ENCODE measurements around the gene LDLR.

Gene LDLR

GRCh38 chr19:11061952-11062351 is 27.3 kb upstream of the LDLR start:
- H2AFZ ChIP-seq (ENCODE audit: low read length): no peak overlapping the region
- no peak for TF ChIP-seq CTCF (conservative IDR thresholded peaks at IDR 0.05; ENCODE audit: low read length)
- no peak for TF ChIP-seq EZH2phosphoT487 (IDR thresholded peaks at IDR 0.05; ENCODE audit: borderline replicate concordance)
- H3K4me1 ChIP-seq (ENCODE audit: insufficient read depth, low read length, poor library complexity, severe bottlenecking): no peaks in the 10 kb centered on the region
- H4K20me1 ChIP-seq (ENCODE audit: insufficient read depth, low read length, poor library complexity, severe bottlenecking): no peaks in the 10 kb centered on the region
- no peaks in the 10 kb centered on the region for H3K27me3 ChIP-seq (ENCODE audit: insufficient read depth, low read length, poor library complexity, severe bottlenecking)
- H3K9me2 ChIP-seq (replicated peaks; ENCODE audit: low read depth, low read length): no peaks in the 10 kb centered on the region
- H3K36me3 ChIP-seq (ENCODE audit: insufficient read depth, low read length): peaks cover 28% of the 10 kb centered on the region; the same call in 1 of the 2 replicates
- no peaks in the 10 kb centered on the region for H3F3A ChIP-seq (ENCODE audit: low read depth)
- H3K4me2 ChIP-seq (ENCODE audit: low read depth, low read length, poor library complexity, severe bottlenecking): no peak overlapping the region
- no peaks in the 10 kb centered on the region for H3K79me2 ChIP-seq (ENCODE audit: insufficient read depth, low read length)
- no peak overlapping the region for H3K4me3 ChIP-seq (ENCODE audit: low read length, poor library complexity, severe bottlenecking)
- H3K9ac ChIP-seq (ENCODE audit: low read depth, low read length, poor library complexity, severe bottlenecking): no peak overlapping the region
- no peaks in the 10 kb centered on the region for H3K9me3 ChIP-seq (ENCODE audit: insufficient read depth, low read depth, low read length)

- H3K4me3 ChIP-seq (ENCODE audit: low read length, poor library complexity, severe bottlenecking): no peak overlapping the region
- peaks cover 23% of the 10 kb centered on the region; the same call in 1 of the 2 replicates for H3K36me3 ChIP-seq (ENCODE audit: insufficient read depth, low read length)
- TF ChIP-seq CTCF (conservative IDR thresholded peaks at IDR 0.05; ENCODE audit: low read length) (no peak), EZH2phosphoT487 (IDR thresholded peaks at IDR 0.05; ENCODE audit: borderline replicate concordance) (no peak)
Observed at GRCh38 chr19:11063434-11063833, 25.8 kb upstream of the LDLR start.

GRCh38 chr19:11064831-11065303 is 24.4 kb upstream of the LDLR start:
- no peaks in the 10 kb centered on the region for H3K9me2 ChIP-seq (replicated peaks; ENCODE audit: low read depth, low read length)
- H3K4me3 ChIP-seq (ENCODE audit: low read length, poor library complexity, severe bottlenecking): no peak overlapping the region
- no peak overlapping the region for H3K9ac ChIP-seq (ENCODE audit: low read depth, low read length, poor library complexity, severe bottlenecking)
- no peaks in the 10 kb centered on the region for H3K79me2 ChIP-seq (ENCODE audit: insufficient read depth, low read length)
- no peaks in the 10 kb centered on the region for H4K20me1 ChIP-seq (ENCODE audit: insufficient read depth, low read length, poor library complexity, severe bottlenecking)
- H3K27me3 ChIP-seq (ENCODE audit: insufficient read depth, low read length, poor library complexity, severe bottlenecking): no peaks in the 10 kb centered on the region
- H3K9me3 ChIP-seq (ENCODE audit: insufficient read depth, low read depth, low read length): no peaks in the 10 kb centered on the region
- no peaks in the 10 kb centered on the region for H3K4me1 ChIP-seq (ENCODE audit: insufficient read depth, low read length, poor library complexity, severe bottlenecking)
- peaks cover 20% of the 10 kb centered on the region; the same call in 1 of the 2 replicates for H3K36me3 ChIP-seq (ENCODE audit: insufficient read depth, low read length)
- TF ChIP-seq CTCF (conservative IDR thresholded peaks at IDR 0.05; ENCODE audit: low read length) (no peak), EZH2phosphoT487 (IDR thresholded peaks at IDR 0.05; ENCODE audit: borderline replicate concordance) (no peak)
- no peak overlapping the region for H3K4me2 ChIP-seq (ENCODE audit: low read depth, low read length, poor library complexity, severe bottlenecking)
- H2AFZ ChIP-seq (ENCODE audit: low read length): no peak overlapping the region
- H3F3A ChIP-seq (ENCODE audit: low read depth): no peaks in the 10 kb centered on the region

More at GRCh38 chr19:11063434-11063833, 25.8 kb upstream of the LDLR start:
- Histone ChIP-seq H3F3A (ENCODE audit: low read depth) (no peaks in the 10 kb centered on the region), H4K20me1 (ENCODE audit: insufficient read depth, low read length, poor library complexity, severe bottlenecking) (no peaks in the 10 kb centered on the region), H2AFZ (ENCODE audit: low read length) (no peak overlapping the region), H3K9me3 (ENCODE audit: insufficient read depth, low read depth, low read length) (no peaks in the 10 kb centered on the region), H3K9ac (ENCODE audit: low read depth, low read length, poor library complexity, severe bottlenecking) (no peak overlapping the region), H3K9me2 (replicated peaks; ENCODE audit: low read depth, low read length) (no peaks in the 10 kb centered on the region), H3K4me2 (ENCODE audit: low read depth, low read length, poor library complexity, severe bottlenecking) (no peak overlapping the region), H3K79me2 (ENCODE audit: insufficient read depth, low read length) (no peaks in the 10 kb centered on the region), H3K27me3 (ENCODE audit: insufficient read depth, low read length, poor library complexity, severe bottlenecking) (no peaks in the 10 kb centered on the region), H3K4me1 (ENCODE audit: insufficient read depth, low read length, poor library complexity, severe bottlenecking) (no peaks in the 10 kb centered on the region)
